Esophagus squamous epithelium (tissue), 4 donors: ENCODE data around the gene PRKCE.

ENCODE experiments used
- CTCF ChIP-seq, 6 experiments: fragments of 450-650 bp in 4 of 6; fragments of 200-600 bp in 2 of 6; sonication (generic) in 2 of 6; IDR thresholded peaks; one replicate each; pipeline ENCODE4 v1.5.1; 2016 to 2019; ENCODE audit warnings: antibody characterized with exemption in 6 of 6, mild to moderate bottlenecking in 4 of 6, moderate library complexity in 4 of 6
- POLR2A ChIP-seq, 4 donors: fragments of 450-650 bp; IDR thresholded peaks; one replicate each; pipeline ENCODE4 v1.6.1; 2017; ENCODE audit warnings: antibody characterized with exemption in 4 of 4, mild to moderate bottlenecking in 4 of 4, moderate library complexity in 3 of 4

GRCh38 chr2:45606796-45607195, 44.7 kb upstream of the PRKCE start:
- TF ChIP-seq CTCF (IDR thresholded peaks at IDR 0.05): no peak
- TF ChIP-seq POLR2A (IDR thresholded peaks at IDR 0.05): no peak
